ENCODE measurements around the gene ACER3.
"Not testable (repeated sequence)": the region's sequence is repeated elsewhere in the genome, so short reads cannot be mapped to it uniquely, and the experiment has no call there.

The ACER3 gene

DNA sequence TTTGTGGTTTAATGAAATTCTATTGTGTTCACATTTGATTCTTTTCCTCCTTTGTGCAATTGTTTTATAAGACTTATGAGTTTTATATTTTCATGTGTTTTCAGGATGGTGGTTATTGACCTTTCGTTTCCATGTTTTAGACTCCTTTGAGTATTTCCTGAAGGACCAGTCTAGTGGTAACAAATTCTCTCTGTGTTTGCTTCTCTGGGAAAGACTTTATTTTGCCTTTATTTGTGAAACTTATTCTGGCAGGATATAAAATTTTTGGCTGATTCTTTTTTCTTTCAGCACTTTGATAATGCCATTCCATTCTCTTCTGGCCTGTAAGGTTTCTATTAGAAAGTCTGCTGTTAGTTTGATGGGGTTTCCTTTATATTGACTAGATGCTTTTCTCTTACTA lies 83.5 kb downstream of the ACER3 start:
- no peak for DNase-seq

GRCh38 chr11:76946223-76946622 lies 85.5 kb downstream of the ACER3 start:
- no peak for DNase-seq

DNA sequence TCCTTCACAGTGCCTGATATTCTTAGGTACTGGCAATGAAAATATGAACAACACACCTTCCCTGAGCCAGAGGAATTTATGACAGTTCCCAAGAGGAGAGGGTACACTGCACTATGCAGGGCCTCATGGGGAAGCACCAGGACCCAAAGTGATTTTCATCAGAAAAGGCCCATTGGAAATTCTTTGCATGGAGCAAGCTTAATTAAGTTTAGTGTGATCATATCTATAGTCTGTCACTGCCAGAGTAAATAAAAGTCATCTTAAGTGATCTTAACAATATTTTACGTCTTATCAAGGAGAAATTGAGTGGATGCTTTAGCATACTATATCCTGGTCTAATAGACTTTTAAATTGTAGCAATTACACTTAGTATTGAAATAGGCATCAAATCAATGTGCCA lies 86.5 kb downstream of the ACER3 start:
- no peak for DNase-seq

DNA sequence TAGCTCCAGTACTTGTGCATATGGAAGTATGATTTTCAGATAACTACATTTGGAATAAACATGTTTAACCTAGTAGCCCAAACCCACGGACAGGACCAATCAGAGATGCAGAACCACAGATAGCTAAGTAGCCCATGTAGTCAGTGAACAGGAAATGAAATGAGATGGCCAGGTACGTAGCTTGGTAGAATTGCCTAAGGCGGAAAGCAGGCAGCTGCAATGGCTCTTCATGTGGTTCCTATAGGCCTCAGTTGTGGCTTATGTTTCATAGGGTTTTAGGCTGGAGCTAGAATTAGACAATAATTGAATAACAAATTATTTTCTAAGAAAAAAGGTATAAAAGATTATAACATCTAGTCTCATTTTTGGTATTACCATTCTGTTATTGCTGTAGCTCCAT lies 87.1 kb downstream of the ACER3 start:
- DNase-seq, result no peak

DNA sequence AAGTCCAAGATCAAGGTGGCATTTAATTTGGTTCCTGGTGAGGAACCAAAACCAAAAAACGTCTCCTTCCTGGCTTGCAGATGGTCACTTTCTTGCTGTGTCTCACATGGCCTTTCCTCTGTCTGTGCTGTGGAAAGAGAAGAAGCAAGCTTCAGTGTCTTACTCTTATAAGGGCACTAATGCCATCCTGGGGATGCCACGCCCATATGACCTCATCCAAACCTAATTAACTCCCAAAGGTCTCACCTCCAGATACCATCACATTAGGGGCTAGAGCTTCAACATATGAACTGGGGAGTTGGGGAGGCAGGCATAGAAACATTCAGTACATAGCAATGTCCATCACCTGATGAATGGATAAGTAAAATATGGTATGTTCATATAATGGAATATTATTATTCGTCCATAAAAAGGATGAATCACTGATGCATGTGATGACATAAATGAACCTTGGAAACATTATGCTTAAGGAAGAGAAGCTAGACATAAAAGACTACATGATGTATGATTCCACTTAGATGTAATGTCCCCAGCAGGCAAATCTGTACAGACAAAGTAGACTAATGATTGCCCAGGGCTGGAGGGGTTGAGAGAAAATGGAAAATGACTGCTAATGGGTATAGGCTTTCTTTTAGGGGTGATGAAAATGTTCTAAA lies 94.9 kb downstream of the ACER3 start:
- no peak for DNase-seq

- no peak for DNase-seq
Observed at GRCh38 chr11:76962583-76963416, 102.1 kb downstream of the ACER3 start.

- DNase-seq, result not testable (repeated sequence)
Observed at GRCh38 chr11:76963417-76964168, 102.9 kb downstream of the ACER3 start.

GRCh38 chr11:76972051-76972450 lies 111.3 kb downstream of the ACER3 start:
- DNase-seq, result no peak

DNA sequence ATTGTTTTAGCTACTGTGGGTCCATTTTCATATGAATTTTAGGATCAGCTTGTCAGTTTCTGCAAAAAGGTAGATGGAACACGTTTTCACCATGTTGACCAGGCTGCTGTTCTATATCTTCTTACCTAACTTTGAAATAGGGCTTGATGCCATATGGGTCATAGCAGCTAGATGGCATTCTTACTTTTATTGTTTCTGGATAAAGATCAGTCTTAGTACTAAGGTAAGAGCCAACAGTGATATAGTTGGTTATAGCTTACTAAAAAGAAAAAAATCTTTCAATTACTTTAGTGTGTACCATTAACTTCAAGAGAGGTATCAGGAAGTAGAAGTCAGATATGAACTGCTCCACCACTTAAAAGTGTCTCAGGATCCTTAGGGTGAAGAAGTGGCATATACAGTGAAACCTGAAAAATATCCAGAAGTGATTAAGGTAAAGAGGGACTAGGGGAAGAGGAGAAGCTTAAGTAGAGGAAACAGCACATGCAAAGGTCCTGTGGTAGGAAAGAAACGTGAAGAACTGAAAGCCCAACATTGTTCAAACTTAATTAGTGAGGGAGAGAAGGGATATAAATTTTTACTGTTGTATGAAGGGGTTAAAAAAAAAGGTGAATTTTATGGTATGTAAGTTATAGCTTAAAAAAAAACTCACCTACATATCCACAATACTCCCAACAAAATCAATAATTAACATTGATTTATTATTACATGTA lies 113.6 kb downstream of the ACER3 start:
- no peak for DNase-seq

DNA sequence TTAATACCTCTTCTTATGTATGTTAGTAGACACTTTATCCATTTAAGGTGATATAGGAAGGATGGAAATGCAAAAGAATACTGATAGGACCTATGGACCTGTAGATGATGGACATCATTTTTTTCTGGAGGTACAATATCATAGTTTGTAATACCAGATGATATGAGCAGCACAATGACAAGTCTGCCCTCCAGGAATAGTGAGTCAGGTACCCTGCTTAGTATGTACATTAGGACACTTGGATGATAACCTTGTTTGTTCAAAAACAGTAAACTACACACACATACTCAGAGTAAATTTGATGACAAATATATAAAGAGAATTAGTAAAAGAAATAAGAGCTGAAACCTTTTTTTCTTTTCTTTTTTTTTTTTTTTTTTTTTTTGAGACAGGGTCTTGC lies 114.8 kb downstream of the ACER3 start:
- DNase-seq, result no peak

DNA sequence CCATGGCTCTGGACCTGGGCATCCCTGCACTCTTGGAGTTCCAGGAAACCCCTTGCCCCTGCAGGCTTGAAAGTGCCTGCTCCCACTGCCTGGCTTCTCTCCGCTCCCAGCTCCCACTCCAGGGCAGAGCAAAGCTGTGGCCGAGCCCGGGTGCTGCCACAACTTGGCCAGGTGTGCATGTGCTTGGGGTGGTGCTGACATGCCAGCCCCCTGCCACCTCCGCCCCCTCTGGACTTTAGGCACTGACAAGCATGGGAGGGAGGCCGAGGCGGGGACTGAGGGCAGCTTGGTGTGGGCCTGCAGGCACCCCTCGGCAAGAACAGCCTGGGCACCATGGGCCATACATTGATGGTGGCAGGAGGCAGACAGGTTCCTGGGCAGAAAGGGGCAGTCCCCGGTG lies 117.1 kb downstream of the ACER3 start:
- no peak for DNase-seq

DNA sequence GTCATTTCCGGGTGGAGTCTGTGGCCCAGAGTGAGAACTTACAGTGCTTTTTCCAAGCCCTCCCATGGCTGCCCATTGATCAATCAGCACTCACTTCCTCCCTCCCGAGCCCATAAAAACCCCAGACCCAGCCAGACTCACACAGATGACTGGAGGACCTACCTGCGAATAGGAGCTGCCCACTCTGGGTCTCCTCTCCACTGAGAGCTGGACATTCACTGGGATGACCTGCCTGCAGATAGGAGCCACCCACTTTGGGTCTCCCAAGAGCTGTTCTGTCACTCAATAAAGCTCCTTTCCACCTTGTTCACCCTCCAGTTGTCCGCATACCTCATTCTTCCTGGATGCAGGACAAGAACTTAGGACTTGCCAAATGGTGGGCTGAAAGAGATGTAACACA lies 117.5 kb downstream of the ACER3 start:
- no peak for DNase-seq

DNA sequence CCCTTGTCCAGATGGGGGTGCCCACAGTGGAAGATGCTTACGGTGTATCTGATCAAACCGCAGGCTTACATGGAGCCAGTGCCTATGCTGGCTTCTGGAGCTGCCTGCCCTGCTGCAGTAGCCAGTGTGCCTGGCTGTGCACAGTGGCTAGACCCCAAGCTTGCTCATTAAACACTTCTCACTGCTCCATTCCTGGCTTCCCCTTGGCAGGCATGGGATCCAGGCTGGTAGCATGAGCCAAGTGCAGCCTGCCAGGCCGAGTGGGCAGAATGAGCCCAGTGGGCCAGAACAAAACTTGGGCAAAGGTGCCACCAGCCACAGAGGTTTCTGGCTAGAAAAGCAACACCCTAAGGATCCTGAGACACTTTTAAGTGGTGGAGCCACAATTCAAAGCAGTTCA lies 118.1 kb downstream of the ACER3 start:
- no peak for DNase-seq

GRCh38 chr11:76980196-76980595 lies 119.5 kb downstream of the ACER3 start:
- DNase-seq, result no peak

DNA sequence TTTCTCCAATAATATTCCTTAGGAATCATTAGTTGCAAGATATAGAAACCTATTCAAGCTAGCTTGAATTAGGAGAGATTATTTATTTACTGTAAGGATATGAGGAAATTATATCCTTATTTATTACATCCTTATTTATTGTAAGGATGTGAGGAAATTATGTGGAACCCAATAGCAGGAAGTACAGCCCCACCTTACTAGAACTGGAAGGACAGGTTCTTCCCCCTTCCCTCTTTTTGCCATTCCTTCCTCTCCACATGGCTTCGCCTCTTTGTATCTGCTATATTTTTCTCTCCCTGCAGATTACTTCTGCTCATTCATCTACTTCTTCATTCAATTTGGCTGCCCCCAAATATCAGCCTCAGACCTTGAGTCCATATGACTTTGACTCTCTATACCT lies 124.0 kb downstream of the ACER3 start:
- DNase-seq, result no peak

DNA sequence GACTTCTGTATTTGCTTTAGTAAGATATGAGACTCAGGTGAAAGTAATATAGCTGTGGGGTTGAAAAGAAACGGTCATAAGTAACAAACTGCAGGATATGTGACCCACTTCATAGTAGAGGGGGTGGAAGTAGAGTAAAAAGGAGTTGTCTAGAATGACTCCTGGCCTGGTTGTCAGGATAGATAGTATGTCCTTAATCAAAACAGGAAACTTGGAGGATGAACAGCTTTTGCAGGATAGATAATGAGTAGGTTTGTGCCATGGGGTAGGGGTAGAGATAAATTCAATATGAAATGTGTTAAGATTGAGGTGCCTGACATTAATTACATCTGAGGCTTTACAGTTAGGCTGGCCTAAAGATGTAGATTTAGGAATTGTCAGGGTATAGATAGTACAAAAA lies 126.5 kb downstream of the ACER3 start:
- DNase-seq, result no peak

DNA sequence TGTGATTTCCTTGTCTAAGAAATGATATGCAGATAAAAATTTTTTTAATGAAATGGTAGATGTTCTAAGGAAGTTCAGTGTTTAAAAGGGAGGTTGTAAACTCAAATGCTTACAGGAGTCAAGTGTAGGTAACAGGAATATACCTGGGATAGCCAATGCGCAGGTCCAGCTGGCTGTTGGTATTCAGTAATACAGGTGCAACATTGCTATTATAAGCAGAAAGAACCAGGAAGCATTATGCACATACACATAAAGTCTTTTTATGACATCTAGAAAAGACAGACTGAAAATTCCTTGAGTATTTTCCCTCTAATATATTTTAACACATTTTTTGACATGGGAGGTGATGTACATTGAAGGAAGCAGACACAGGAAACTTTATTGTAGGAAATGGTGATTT lies 129.9 kb downstream of the ACER3 start:
- no peak for DNase-seq

GRCh38 chr11:76995081-76995576 lies 134.4 kb downstream of the ACER3 start:
- no peak for DNase-seq

GRCh38 chr11:76997512-76997911 lies 136.8 kb downstream of the ACER3 start:
- DNase-seq, result no peak

GRCh38 chr11:76999597-76999996 lies 138.9 kb downstream of the ACER3 start:
- no peak for DNase-seq

DNA sequence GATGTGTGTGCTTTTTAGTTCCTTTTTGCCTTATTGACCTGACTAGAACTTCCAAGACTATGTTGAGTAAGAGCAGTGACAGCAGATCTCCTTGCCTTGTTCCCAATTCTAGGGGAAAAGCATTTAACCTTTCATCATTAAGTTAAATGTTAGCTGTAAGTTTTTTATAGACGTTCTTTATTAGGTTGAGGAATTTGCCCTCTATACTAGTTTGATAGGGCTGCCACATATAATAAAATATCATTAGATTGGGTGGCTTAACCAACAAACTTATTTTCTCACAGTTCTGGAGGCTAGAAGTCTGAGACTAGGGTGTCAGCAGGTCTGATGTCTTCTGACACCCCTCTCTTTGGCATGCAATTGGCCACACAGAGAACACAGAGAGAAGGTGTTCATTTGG lies 140.9 kb downstream of the ACER3 start:
- no peak for DNase-seq

DNA sequence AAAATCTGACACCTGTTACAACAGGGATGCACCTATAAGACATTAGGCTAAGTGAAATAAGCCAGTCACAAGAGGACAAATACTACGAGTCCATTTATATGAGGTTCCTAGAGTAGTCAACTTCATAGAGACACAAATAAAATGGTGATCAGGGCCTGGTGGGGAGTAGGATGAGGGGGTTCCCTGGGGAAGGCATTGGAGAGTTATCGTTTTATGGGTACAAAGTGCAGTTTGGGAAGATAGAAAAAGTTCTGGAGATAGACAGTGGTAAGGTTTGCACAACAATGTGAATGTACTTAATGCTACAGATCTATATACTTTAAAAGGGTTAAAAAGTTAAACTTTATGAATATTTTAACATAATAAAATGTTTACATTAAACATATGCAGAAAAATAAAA lies 142.1 kb downstream of the ACER3 start:
- no peak for DNase-seq

- no peak for DNase-seq
Observed at GRCh38 chr11:77003963-77004362, 143.2 kb downstream of the ACER3 start.
